HUES64 (cell line): ENCODE results near the gene ZNF615.
"Not testable (repeated sequence)": the region's sequence is repeated elsewhere in the genome, so short reads cannot be mapped to it uniquely, and the experiment has no call there.

Experiments used
- H3K27ac ChIP-seq: 2 replicates; pipeline ENCODE4 v1.7.0; 2013; ENCODE audit warnings: low read depth, low read length, inconsistent platforms
- H3K27me3 ChIP-seq: 2 replicates; pipeline ENCODE4 v1.6.1; 2013; ENCODE audit warnings: mild to moderate bottlenecking, low read length; ENCODE audit not compliant: insufficient read depth
- H3K36me3 ChIP-seq: 2 replicates; pipeline ENCODE4 v1.6.1; 2013; ENCODE audit warnings: mild to moderate bottlenecking, low read length; ENCODE audit not compliant: insufficient read depth
- H3K4me1 ChIP-seq: 2 replicates; pipeline ENCODE4 v1.6.1; 2013; ENCODE audit warnings: mild to moderate bottlenecking, low read length, moderate library complexity; ENCODE audit not compliant: insufficient read depth
- H3K4me3 ChIP-seq: 2 replicates; pipeline ENCODE4 v1.5.1; 2013; ENCODE audit warnings: mild to moderate bottlenecking, low read length, moderate library complexity
- H3K9ac ChIP-seq: 2 replicates; pipeline ENCODE4 v1.6.1; 2013; ENCODE audit warnings: mild to moderate bottlenecking, low read depth, low read length
- H3K9me3 ChIP-seq: 2 replicates; pipeline ENCODE4 v1.6.1; 2013; ENCODE audit warnings: low read depth, low read length; ENCODE audit not compliant: insufficient read depth
- WGBS: fragments of 150-250, 120-280 bp; methylation state at CpG from one replicate; pipeline ENCODE4 v1.1.7; 2013; ENCODE audit warnings: missing lambda C conversion rate; 5-methylcytosine and 5-hydroxymethylcytosine counted together

ZNF615 gene

GRCh38 chr19:51978882-51979281 is 29.1 kb downstream of the ZNF615 start:
- Histone ChIP-seq H3K36me3 (peaks cover 20% of the 10 kb centered on the region), H3K27ac (no peak overlapping the region), H3K9me3 (peaks cover 46% of the 10 kb centered on the region), H3K9ac (no peak overlapping the region), H3K4me3 (no peak overlapping the region), H3K4me1 (no peaks in the 10 kb centered on the region), H3K27me3 (no peaks in the 10 kb centered on the region)
- 91% methylated on average over 4 of the region's 4 CpGs for WGBS

GRCh38 chr19:51977346-51977745 is 30.7 kb downstream of the ZNF615 start:
- Histone ChIP-seq H3K27me3 (no peaks in the 10 kb centered on the region), H3K27ac (no peak overlapping the region), H3K9ac (no peak overlapping the region), H3K36me3 (peaks cover 36% of the 10 kb centered on the region), H3K4me1 (no peaks in the 10 kb centered on the region), H3K4me3 (no peak overlapping the region), H3K9me3 (peaks cover 58% of the 10 kb centered on the region)
- 94% methylated on average over 7 of the region's 7 CpGs for WGBS

GRCh38 chr19:51976852-51977251 is 31.2 kb downstream of the ZNF615 start:
- Histone ChIP-seq H3K27me3 (no peaks in the 10 kb centered on the region), H3K27ac (no peak overlapping the region), H3K9ac (no peak overlapping the region), H3K36me3 (peaks cover 41% of the 10 kb centered on the region), H3K4me3 (no peak overlapping the region), H3K9me3 (peaks cover 60% of the 10 kb centered on the region), H3K4me1 (no peaks in the 10 kb centered on the region)
- 95% methylated on average over 3 of the region's 3 CpGs for WGBS

DNA sequence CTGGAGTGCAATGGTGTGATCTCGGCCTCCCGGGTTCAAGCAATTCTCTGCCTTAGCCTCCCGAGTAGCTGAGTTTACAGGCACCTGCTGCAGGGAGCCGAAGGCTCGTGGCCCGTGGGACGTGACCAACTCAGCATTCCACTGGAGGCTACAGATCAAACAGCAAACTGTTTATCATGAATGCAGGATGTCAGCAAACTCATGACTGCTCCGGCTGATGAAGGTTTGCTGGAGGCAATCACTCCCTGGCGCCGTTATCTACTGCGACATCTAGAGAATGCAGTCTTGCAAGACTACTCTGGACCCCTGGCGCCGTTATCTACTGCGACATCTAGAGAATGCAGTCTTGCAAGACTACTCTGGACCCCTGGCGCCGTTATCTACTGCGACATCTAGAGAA is 32.2 kb downstream of the ZNF615 start:
- 94% methylated on average over 17 of the region's 17 CpGs for WGBS
- not testable (repeated sequence) for H3K27ac ChIP-seq, H3K4me3 ChIP-seq, H3K9ac ChIP-seq, H3K4me1 ChIP-seq, H3K27me3 ChIP-seq
- peaks cover 70% of the 10 kb centered on the region for H3K9me3 ChIP-seq
- H3K36me3 ChIP-seq: peaks cover 51% of the 10 kb centered on the region

DNA sequence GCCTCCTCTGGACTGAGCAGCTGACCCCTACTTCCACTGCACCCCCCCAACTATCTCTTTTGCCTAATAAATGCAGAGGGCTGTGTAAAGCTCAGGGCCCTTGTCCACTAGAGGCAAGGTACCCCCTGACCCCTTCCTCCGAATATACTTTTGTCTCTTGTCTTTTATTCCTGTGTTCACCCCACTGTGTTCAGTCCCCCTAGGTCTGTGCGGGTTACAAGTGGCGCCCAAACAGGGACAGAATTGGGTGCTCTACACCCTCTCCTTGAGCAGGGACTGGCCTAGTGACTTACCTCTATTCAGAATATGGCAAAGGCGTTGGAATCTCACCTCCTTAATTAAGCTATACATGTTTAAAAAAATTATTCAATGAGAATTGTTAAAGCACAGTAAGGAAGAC is 36.4 kb downstream of the ZNF615 start:
- Histone ChIP-seq H3K4me3 (no peak overlapping the region), H3K27me3 (no peaks in the 10 kb centered on the region), H3K27ac (no peak overlapping the region), H3K36me3 (peaks cover 83% of the 10 kb centered on the region), H3K9me3 (peaks cover 86% of the 10 kb centered on the region), H3K9ac (no peak overlapping the region), H3K4me1 (no peaks in the 10 kb centered on the region)
- 91% methylated on average over 4 of the region's 4 CpGs for WGBS

- Histone ChIP-seq H3K4me1 (no peaks in the 10 kb centered on the region), H3K4me3 (no peak overlapping the region), H3K9me3 (peaks cover 95% of the 10 kb centered on the region)
Measured at GRCh38 chr19:51970718-51971117, 37.3 kb downstream of the ZNF615 start.

GRCh38 chr19:51965583-51965982 is 42.4 kb downstream of the ZNF615 start:
- H3K27ac ChIP-seq: no peak overlapping the region
- peaks cover 77% of the 10 kb centered on the region for H3K36me3 ChIP-seq
- WGBS: 93% methylated on average over 5 of the region's 5 CpGs
- no peak overlapping the region for H3K4me3 ChIP-seq
- no peaks in the 10 kb centered on the region for H3K27me3 ChIP-seq
- peaks cover 61% of the 10 kb centered on the region for H3K9me3 ChIP-seq
- H3K4me1 ChIP-seq: no peaks in the 10 kb centered on the region
- H3K9ac ChIP-seq: no peak overlapping the region

More at GRCh38 chr19:51970718-51971117, 37.3 kb downstream of the ZNF615 start:
- WGBS: 92% methylated on average over 1 of the region's 1 CpG
- no peak overlapping the region for H3K27ac ChIP-seq
- no peaks in the 10 kb centered on the region for H3K27me3 ChIP-seq
- H3K9ac ChIP-seq: no peak overlapping the region
- peaks cover 92% of the 10 kb centered on the region for H3K36me3 ChIP-seq

- H3K9me3 ChIP-seq: peaks cover 16% of the 10 kb centered on the region
Measured at GRCh38 chr19:51960621-51961233, 47.3 kb downstream of the ZNF615 start.

DNA sequence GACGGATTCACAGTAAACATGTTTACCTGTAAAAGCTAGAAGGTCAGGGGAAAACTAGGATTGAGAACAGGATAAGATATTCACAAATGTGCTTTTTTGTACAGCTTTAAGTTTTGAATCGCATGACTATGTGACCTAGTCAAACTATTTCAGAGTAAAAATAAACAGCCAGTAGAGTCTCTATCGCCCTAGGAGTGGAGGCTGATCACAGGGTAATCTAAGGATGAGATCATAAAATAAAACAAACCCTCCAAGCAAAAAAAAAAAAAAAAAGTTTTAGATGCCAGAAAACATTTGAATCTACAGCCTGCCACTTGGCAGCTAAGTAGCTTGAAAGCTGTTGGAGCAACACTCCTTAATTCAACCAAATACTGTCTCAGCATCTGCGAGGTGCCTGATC is 48.2 kb downstream of the ZNF615 start:
- H3K4me1 ChIP-seq: no peaks in the 10 kb centered on the region
- no peak overlapping the region for H3K4me3 ChIP-seq
- 97% methylated on average over 3 of the region's 4 CpGs for WGBS
- peaks cover 21% of the 10 kb centered on the region for H3K36me3 ChIP-seq
- no peak overlapping the region for H3K9ac ChIP-seq
- peaks cover 12% of the 10 kb centered on the region for H3K9me3 ChIP-seq
- H3K27me3 ChIP-seq: no peaks in the 10 kb centered on the region
- no peak overlapping the region; the same call in 1 of the 2 replicates for H3K27ac ChIP-seq

More at GRCh38 chr19:51960621-51961233, 47.3 kb downstream of the ZNF615 start:
- peak overlapping the region; percentile 45; the same call in 1 of the 2 replicates for H3K27ac ChIP-seq
- H3K4me3 ChIP-seq, H3K4me1 ChIP-seq, H3K9ac ChIP-seq, H3K27me3 ChIP-seq: not testable (repeated sequence)
- H3K36me3 ChIP-seq: peaks cover 31% of the 10 kb centered on the region
- 84% methylated on average over 7 of the region's 7 CpGs for WGBS

DNA sequence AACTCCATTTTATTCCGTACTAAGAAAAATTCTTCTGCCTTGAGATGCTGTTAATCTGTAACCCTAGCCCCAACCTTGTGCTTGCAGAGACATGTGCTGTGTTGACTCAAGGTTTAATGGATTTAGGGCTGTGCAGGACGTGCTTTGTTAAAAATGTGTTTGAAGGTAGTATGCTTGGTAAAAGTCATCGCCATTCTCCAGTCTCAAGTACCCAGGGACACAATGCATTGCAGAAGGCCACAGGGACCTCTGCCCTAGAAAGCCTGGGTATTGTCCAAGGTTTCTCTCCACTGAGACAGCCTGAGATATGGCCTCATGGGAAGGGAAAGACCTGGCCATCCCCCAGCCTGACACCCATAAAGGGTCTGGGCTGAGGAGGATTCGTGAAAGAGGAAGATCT is 50.2 kb downstream of the ZNF615 start:
- H3K9ac ChIP-seq, H3K27me3 ChIP-seq, H3K4me3 ChIP-seq, H3K27ac ChIP-seq, H3K36me3 ChIP-seq, H3K4me1 ChIP-seq: not testable (repeated sequence)
- WGBS: 96% methylated on average over 4 of the region's 4 CpGs
- peaks cover 10% of the 10 kb centered on the region; the same call in 1 of the 2 replicates for H3K9me3 ChIP-seq

DNA sequence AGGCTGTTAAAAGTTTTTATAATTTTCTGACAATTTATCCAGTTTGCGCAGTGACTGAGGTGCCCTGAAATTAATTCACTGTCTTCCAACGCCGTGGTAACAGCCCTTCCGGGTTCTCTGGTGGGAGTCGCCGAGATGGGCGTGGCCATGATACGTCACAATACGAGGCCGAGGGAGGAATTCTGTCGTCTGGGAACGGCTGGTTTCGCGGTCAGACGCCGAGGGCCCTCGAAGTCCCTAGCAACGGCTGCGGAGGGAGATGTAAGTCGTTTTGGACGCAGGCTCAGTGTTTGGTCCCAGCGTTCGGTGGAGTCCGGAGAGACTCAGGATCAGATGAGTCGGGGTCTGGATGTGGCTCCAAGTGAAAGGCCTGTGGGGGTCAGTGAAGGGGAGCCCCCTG is 59.0 kb downstream of the ZNF615 start:
- H3K27me3 ChIP-seq: no peaks in the 10 kb centered on the region
- H3K9me3 ChIP-seq: peaks cover 80% of the 10 kb centered on the region
- peaks cover 29% of the 10 kb centered on the region for H3K36me3 ChIP-seq
- H3K27ac ChIP-seq: no peak overlapping the region
- WGBS: 96% methylated on average over 25 of the region's 25 CpGs
- no peak overlapping the region for H3K9ac ChIP-seq
- H3K4me3 ChIP-seq: no peak overlapping the region
- no peaks in the 10 kb centered on the region for H3K4me1 ChIP-seq

GRCh38 chr19:51946602-51947001 is 61.4 kb downstream of the ZNF615 start:
- Histone ChIP-seq H3K4me1 (no peaks in the 10 kb centered on the region), H3K27me3 (no peaks in the 10 kb centered on the region), H3K27ac (no peak overlapping the region), H3K9me3 (peaks cover 95% of the 10 kb centered on the region), H3K9ac (no peak overlapping the region), H3K4me3 (0 out of 2 replicates have a peak overlapping the region, but pooled peaks have one; percentile 28), H3K36me3 (peaks cover 53% of the 10 kb centered on the region)
- WGBS: 100% methylated on average over 1 of the region's 1 CpG
